HG02938 (cell line): ENCODE results near the gene KIF1A.

Source experiments
- ATAC-seq: cut with Tn5 transposase; IDR thresholded peaks from one replicate; pipeline ENCODE4 v1.9.1; 2021; ENCODE audit warnings: mild to moderate bottlenecking, moderate library complexity; ENCODE audit not compliant: unreplicated experiment

KIF1A gene

DNA sequence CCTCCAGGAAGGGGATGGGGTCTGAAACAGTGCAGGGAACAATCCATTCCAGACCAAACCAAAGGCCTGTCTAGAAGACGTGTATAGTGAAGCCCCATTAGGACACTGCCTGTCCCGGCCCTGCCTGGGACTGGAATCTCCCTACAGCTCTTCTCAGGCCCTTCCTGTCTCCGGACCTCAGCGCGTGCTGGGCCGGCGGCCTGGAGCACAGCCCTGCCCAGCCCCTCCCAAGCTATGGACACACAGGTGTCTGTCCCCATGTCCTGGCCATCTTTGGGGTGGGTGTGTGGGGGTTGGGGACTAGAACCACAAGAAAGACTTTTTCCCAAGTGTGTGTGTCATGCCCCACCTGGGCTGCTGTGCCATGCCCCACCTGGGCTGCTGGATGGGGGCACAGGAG is 51.8 kb downstream of the KIF1A start:
- ATAC-seq = no peak

DNA sequence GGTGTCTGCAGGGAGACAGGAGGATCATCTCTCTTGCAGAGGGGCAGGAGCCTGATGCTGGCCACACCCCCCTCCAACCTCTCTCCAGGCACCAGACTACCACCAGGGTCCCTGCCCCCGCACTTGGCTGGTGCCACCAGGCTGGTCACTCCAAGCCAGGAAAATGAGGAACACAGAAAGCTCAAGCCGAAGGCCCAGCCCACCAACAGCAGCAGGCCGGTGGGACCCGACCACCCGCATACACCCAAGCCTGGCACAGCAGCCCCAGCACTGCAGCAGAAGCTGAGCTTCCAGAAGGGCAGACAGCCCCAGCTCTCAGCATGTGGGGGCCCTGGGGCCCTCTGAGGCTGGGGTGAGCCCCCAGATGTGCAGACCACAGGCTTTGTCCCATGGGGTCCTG is 52.7 kb downstream of the KIF1A start:
- no peak for ATAC-seq

DNA sequence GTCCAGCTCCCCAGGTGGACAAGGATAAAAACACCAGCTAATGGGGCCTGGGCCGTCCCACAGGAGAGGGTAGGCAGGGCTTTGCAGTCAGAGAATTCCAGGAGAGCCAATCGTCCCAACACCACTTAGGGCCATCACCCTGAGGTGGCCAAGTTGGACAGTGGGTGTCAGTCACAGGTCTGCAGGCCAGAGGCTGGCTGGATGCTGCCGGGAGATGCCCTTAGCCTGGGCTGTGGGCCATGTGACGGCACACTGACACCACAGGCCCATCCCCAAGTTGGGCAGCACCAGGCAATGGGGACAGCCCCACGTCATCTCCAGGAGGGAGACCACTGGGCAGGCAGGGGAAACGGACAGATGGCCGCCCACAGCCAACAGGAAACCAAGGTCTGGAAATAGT is 53.9 kb downstream of the KIF1A start:
- ATAC-seq = no peak

DNA sequence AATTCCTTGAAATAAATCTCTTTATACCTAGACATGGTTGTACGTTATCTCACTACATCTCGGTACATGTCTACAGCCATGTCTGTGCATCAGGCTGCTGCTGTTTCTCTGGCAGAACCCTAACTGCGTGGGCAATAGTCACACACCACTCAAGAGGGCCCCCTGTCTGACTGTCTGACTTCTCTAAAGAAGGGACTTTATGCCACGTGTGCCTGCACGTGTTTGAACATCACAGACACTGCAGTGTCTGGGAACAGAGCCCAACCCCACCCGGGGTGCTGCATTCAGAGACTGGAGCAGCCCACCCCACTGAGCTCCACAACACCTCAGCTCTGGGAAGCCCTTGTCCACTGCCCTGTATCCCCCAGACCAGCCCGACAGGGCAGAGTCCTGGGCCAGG is 55.0 kb downstream of the KIF1A start:
- no peak for ATAC-seq

DNA sequence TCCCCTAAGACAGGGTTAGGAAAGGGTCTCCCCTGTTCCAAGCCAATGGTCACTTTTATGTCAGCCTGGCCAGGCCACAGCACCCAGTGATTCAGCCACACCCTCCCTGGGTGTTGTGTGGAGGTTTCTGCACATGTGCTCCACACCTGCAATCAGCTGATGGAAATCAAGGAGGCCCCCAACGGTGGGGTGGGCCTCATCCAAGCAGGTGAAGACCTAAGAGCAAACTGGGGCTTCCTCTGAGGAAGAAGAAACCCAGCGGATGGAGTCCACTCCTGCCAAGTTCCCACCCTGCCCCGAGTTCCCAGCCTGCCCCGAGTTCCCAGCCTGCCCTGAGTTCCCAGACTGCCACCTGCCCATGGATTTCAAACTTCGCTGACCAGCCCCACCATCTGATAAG is 55.4 kb downstream of the KIF1A start:
- ATAC-seq = no peak

DNA sequence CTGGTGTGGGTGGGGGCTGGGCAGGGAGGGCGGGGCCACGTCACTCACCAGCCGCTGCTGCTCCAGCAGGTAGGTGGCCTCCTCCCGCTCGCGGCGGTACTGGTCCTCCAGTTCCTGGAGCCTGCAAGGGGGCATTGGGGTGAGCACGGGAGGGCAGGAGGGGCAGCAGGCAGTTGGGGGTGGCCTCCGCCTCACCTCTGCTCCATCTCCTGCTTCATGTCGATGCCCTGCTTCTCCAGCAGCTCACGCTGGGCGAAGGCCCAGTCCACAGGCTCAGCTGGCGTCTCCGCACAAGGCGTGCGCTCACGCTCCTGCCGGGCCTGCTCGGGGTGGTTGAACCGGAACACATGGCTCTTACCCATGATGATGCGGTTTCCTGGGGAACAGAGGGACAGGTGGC is 57.0 kb downstream of the KIF1A start:
- no peak for ATAC-seq

DNA sequence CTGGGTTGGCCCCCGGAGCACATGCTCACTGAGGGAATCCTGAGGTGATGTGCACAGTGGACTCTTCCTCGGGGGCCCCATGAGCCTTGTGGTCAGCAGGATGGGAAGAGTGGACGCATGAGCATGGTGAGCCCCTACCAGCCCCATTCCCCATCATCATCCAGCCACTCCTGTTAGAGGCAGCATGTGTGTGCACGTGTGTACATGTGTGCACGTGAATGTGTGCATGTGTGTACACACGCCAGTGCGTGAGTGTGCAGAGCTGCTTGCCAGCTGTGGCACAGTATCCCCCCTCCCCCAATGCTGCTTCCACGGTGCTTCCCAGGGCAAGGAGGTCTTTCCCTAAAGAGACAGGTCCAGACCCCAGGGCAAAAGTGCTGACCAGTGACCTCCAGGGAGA is 57.8 kb downstream of the KIF1A start:
- no peak for ATAC-seq

DNA sequence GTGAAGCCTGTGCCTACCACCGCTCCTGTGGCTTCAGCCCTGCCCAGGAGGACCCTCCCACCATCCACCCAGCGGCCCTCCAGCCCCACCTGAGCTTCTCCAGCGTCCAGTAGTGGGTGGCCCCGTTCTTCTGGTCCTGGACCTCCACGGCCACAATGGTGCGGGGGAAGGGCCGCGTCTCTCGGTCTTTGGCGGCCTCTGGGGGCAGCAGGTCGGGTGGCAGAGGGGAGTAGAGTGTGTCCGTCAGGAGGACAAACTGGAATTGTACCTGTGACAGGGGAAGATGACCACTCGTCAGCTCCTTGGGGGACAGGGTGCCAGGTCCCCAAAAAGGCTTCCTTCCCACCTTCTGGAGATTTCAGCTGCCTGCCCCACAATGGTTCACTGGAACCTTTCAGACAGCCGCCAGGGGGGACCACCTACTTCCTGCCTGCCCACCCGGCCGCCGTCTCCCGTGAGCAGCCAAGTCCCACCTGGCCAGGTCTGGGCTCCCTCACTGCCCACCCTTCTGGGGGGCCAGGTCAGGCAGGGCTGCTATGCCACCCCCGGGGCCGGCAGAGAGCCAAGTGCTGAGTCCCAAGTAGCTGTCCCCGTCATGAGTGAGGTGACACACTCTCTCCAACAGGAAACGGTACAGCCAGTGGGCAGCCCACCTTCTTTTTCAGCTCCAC is 59.3 kb downstream of the KIF1A start:
- no peak for ATAC-seq

DNA sequence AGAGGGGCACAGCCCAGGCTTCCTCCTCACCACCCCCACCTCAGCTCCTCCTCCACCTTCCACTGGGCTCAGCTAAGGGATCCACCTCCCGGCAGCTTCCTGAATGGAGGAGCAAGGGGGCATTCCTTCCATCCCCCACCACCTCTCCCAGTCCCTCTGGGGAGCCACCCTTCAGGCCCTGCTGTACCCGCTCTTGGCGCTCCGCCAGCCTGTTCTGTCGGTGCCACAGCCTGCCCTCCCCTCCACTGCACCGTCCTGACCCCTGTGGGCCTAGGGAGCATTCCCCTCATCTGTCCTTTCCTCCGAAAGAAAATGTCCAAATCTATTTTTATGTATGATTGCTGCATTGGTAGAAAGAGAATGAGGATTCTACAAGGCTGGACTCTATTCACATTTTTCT is 59.9 kb downstream of the KIF1A start:
- no peak for ATAC-seq

DNA sequence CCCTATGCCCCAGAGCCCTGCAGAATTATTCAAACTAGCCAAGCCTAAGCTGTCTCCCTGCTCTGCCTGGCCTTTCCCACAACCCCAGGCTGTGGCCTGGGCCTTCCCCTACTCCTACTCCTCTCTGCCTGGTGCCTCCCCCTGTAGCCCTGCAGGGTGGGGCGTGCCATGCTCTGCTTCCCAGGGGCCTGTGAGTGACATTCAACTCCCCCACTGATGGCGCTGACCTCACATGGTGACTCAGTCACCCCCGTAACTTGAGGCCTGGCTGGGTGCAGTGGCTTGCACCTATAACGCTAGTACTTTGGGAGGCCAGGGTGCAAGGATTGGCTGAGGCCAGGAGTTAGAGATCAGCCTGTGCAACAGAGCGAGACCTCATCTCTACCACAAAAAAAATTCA is 60.6 kb downstream of the KIF1A start:
- no peak for ATAC-seq

DNA sequence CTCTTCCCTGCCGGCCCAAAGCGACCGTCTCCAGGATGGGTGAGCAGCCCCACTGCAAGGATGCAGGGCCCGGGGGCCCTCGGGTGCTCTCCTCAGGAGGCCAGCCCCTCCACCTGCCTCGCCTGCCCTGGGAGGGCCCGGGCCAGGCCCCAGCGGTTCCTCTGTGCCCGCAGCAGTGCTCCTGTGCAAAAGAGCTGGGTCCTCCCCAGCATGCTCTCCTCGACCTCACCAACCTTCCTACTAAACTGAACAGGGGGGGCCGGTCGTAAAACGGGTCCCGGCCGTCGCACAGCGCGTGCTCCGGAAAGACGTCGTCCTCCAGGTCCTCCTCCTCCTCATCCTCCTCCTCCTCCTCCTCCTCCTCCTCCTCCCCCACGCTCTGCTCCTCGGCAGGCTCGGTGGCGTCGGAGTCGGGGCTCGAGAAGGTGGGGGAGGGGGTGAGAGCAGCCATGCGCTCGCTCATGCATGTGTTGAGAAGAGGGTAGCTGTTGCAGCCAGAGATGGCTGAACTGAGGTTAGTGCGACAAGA is 62.9 kb downstream of the KIF1A start:
- no peak for ATAC-seq

DNA sequence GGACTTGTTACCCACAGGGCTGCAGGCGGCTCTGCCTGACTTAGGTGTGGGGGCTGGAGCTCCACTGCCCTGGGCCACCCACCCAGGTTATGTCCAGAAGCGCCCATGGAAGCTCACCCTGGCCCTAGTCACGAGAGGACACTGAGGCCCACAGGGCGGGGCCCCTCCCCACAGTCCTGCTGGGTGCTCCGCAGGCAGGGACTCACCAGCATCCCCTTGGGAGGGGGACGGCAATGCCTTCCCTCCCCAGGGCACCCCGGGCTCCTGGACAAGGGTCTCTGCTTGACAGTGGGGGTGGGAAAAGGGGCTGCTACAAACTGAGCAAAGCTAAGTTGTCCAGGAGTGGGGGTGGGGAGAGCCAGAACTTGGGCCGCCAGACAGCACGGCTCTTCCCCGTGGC is 67.8 kb downstream of the KIF1A start:
- no peak for ATAC-seq

DNA sequence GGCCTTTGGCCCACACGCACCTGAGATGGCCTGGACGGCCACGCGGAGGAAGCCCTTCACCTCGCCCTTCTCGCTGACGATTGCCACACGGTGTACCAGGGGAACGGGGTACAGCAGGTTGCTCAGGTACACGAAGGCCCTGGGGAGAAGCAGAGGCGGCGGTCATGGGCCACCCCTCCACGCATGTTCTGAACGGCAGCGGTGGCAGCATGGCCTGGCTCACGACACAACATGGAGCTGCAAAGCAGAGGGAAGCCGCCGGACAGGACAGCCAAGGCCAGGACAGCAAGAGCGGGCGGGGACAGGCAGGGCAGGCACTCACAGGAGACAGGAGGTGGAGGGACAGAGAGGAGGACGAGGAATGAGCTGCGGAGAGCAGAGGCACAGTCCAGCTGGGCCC is 69.6 kb downstream of the KIF1A start:
- no peak for ATAC-seq

DNA sequence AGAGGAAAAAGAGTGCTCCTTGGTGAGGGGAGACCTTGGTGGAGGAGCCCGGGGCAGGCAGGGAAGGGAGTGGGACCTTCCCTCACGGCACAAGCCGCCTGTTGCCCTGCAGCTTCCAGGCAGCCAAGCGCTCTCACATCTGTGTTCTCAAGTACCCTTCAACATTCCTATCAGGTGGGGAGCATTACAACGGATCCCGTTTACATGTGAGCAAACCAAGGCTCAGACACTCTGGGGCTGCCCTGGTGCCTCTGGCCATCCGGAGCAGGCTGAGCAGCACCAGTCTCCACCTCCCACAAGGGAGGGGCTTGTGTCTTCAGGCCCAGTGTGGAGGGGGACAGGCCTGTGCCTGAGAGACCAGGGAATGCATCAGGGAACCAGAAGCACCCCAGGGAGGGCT is 70.5 kb downstream of the KIF1A start:
- no peak for ATAC-seq

DNA sequence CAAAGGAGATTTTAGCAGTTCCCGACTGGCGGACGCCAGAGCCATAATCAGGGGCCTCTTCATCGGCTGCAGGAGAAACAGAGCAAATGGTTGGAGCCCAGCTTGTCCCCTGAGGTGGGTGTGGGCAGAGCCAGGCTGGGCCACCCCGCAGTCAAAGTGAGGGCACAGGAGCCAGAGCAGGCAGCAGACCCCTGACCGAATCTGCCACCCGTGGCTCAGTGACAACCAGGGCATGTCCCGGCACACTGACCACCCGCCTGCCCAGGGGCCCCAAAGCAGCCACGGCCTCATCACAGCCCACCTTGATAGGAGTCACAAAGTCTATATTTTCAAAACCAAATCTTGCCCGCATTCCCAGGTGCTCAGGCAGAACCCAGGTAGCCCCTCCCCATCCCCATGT is 72.8 kb downstream of the KIF1A start:
- no peak for ATAC-seq

DNA sequence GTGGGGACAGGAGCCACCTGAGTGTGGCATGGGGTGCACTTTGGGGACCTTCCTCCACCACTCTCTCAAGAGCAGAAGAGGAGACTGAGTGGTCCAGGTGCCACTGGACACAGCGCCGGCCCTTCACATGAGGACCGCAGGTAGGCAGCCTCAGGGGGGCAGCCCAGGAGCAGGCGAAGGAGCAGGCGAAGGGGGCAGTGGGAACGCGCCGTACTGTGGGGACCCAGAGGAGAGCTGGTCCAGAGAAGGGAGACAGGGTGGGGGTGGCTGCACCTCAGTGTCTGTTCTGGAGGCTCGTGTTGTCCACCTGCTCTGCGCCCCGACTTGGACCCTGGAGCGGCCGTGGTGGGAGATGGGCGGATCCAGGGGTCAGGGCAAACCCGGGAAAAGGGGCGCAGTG is 73.3 kb downstream of the KIF1A start:
- no peak for ATAC-seq

DNA sequence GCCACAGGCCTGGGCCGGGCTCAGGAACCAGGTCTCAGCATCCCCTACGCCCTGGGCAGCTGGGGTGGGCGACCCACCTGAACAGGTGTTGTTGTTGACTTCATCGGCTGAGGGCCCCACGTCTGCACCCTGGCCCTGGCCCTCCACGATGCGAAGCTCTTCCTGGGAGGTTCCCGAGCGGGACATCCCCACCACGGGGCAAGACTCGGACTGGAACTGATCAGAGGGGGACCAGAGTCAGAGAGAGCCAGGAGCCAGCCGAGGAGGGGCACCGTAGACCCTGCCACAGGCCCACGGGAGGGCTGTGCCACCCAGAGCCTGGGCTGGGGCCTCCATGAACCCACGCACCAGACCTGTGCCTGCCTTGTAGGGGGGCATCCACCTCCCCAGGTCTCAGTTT is 74.1 kb downstream of the KIF1A start:
- no peak for ATAC-seq

DNA sequence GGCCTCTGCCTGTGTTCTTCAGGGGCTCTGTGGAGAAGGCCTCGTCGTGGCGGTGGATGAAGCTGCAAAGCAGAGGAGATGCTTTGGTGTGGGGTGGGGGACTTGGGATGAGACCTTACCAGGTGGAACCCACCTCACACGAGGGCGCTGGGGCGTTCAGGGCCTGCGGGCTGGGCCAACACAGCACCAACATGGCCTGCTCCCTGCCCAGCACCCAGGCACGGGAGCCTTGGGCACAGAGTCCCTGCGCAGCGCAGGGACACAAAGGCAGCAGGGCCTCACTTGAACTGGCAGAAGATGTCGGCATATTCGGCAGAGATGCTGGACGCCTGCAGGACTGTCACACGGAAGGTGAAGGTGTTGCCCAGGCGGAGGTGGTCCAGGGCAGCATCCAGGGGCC is 74.6 kb downstream of the KIF1A start:
- ATAC-seq = no peak

DNA sequence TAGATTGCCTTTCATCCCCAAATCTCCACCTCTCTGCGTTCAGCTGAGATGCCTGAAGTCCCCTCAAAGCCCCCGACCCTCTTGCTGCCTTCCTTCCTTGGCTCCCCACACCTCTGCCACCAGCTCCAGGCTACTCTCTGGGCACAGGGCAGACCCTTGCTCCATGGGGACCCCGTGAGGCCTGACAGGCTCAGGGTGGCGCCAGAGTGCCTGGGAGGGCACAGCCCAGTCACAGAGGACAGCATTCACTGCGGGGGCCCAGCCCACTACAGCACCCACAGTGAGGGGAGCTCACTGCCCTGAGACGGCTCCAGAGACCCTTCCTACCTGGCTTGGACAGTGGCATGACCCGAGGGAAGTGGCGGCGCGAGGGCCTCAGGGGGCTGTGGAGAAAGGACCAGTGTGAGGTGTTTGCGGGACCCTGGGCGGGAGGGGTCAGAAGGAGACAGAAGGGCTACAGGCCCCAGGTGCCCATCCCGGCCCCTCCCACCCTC is 77.4 kb downstream of the KIF1A start:
- ATAC-seq = no peak

DNA sequence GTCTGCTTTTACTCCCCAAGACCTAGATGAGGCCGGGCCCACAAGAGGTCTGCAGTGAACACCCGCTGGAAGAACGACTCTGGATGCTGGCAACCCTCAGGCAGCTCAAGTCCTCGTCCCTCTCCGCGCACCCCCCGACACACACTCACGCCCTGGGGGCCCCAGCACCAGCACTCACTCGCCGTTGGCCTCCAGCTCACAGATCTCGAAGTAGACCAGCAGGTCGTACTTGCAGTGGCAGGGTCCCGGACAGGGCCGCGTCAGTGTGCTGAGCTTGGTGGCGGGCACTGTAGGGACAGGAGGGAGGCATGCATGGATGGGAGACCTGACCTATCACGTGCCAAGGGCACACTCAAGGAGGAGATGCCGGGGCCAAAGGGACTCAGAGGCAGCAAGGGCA is 78.9 kb downstream of the KIF1A start:
- ATAC-seq = no peak

DNA sequence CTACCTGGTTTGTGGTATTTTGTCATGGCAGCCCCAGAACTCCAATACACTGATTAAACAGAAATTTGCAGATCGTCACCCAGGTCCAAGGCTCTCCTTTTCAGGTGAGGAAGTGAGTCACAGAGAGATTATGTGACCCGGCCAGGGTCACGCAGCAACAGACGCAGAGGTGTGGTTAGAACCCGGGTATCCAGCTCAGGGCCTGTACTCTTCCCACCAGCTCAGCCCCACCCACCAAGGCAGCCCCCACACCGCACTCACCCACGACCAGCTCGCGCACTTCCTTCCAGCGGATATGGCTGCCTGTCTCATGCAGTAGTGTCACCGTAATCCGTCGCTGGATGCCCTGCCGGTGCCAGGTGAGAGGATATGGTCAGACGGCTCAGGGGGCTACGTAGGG is 80.2 kb downstream of the KIF1A start:
- ATAC-seq = no peak

DNA sequence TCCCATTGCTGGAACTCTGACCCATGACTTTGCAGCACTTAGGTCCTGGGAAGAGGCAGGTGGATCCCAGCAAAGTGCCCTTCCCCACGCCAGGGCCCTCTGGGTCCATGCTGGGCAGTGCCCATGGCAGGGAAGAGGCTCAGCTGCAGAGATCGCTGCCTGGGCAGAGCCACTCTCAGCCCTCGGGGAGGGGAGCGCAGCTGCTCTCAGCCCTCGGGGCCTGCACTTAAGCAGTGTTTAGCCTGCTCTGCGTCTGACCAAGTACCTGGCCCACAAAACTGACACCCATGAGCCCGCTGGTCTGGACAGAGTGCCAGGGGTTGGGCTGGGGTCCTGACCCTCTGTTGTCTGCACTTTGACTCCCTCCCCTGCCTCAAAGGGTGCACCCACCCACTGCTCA is 82.1 kb downstream of the KIF1A start:
- ATAC-seq = no peak

DNA sequence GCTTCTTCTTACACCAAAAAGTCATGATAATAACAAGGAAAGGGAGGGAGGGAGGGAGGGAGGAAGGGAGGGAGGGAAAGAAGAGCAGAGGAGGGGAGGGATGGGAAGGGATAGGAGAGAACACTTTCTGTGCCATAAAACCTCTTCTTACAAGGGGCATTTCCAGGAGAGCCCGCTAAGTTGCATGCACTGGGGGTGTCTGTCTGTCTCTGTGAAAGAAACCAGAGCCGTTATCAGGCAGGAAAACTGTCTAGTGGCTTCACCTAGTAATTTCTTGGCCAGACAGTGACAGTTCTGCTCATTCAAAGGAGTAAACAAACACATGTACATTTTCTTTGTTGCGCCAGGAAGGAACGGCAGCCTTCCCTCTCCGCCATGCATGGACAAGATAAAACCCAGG is 82.5 kb downstream of the KIF1A start:
- no peak for ATAC-seq
